SK-N-SH (cell line): Measurements from ENCODE around the gene SEC11A. TPM values are rescaled to one million over a fixed set of nuclear protein-coding genes. Genes with fewer than 3 reads are reported as not detected.

Source experiments
- CTCF ChIA-PET: fragments of 300-600, 350-600 bp; formaldehyde crosslinking; extraction: SDS; loops from one replicate; lab custom pipeline; 2021; lab: Yijun Ruan, JAX
- POLR2A ChIA-PET: fragments of 350-600 bp; sonication (Branson Sonifier 250); formaldehyde crosslinking; extraction: SDS; loops from one replicate; lab custom pipeline; 2020; ENCODE audit warnings: antibody characterized with exemption, inconsistent platforms; lab: Yijun Ruan, JAX
- DNase-seq: peaks from one replicate; pipeline ENCODE4 v3.0.0; 2012
- H2AFZ ChIP-seq: fragments of 200-600 bp; sonication (generic); 2 replicates; pipeline ENCODE4 v1.8.1; 2016; ENCODE audit warnings: antibody characterized with exemption, mild to moderate bottlenecking, low read depth
- H3F3A ChIP-seq: fragments of 200-600 bp; sonication (generic); replicated peaks from 2 replicates; pipeline ENCODE3; 2016; ENCODE audit warnings: antibody characterized with exemption, mild to moderate bottlenecking; ENCODE audit not compliant: insufficient read depth
- H3K27ac ChIP-seq, 2 experiments: fragments of 200-500 bp in 1 of 2; fragments of 200-600 bp in 1 of 2; sonication (Bioruptor generic) in 1 of 2; sonication (generic), shearing (Covaris generic) in 1 of 2; 2 replicates each; pipeline versions ENCODE4 v1.5.1 to v1.6.1; 2014 to 2016; ENCODE audit warnings: low read depth in 2 of 2, inconsistent platforms in 1 of 2, low read length in 1 of 2, mild to moderate bottlenecking in 1 of 2, mixed read lengths in 1 of 2
- H3K27me3 ChIP-seq: fragments of 200-600 bp; sonication (generic), shearing (Covaris generic); 2 replicates; pipeline ENCODE4 v1.6.1; 2016; ENCODE audit warnings: mixed run types; ENCODE audit not compliant: insufficient read depth
- H3K36me3 ChIP-seq, 2 experiments: fragments of 200-500 bp in 1 of 2; fragments of 200-600 bp in 1 of 2; sonication (Bioruptor generic) in 1 of 2; sonication (generic) in 1 of 2; replicated peaks in 1 of 2; 2 replicates each; pipeline versions ENCODE3 to v1.5.1; 2014 to 2016; ENCODE audit warnings: low read length in 1 of 2, mild to moderate bottlenecking in 1 of 2; ENCODE audit not compliant: insufficient read depth in 2 of 2, control insufficient read depth in 1 of 2
- H3K4me1 ChIP-seq, 2 experiments: fragments of 200-500 bp in 1 of 2; fragments of 200-600 bp in 1 of 2; sonication (Bioruptor generic) in 1 of 2; sonication (generic), shearing (Covaris generic) in 1 of 2; 2 replicates each; pipeline versions ENCODE4 v1.5.1 to v1.6.1; 2014 to 2016; ENCODE audit warnings: low read depth in 1 of 2, low read length in 1 of 2, mixed run types in 1 of 2; ENCODE audit not compliant: insufficient read depth in 2 of 2, control insufficient read depth in 1 of 2
- H3K4me2 ChIP-seq: fragments of 200-600 bp; sonication (generic), shearing (Covaris generic); 2 replicates; pipeline ENCODE4 v1.6.1; 2017; ENCODE audit warnings: mixed run types
- H3K4me3 ChIP-seq, 2 experiments: fragments of 200-500 bp in 1 of 2; fragments of 200-600 bp in 1 of 2; sonication (Bioruptor generic) in 1 of 2; sonication (generic), shearing (Covaris generic) in 1 of 2; 2 replicates each; pipeline versions ENCODE4 v1.5.1 to v1.8.1; 2014 to 2016; ENCODE audit warnings: low read depth in 2 of 2, inconsistent platforms in 1 of 2, low read length in 1 of 2, mild to moderate bottlenecking in 1 of 2, mixed read lengths in 1 of 2, moderate library complexity in 1 of 2
- H3K79me2 ChIP-seq: fragments of 200-600 bp; sonication (generic); 2 replicates; pipeline ENCODE4 v1.8.1; 2017; ENCODE audit warnings: mild to moderate bottlenecking; ENCODE audit not compliant: insufficient read depth
- H3K9ac ChIP-seq: fragments of 200-600 bp; sonication (generic); 2 replicates; pipeline ENCODE4 v1.6.1; 2017; ENCODE audit warnings: mixed run types
- H3K9me2 ChIP-seq: fragments of 200-600 bp; sonication (generic); 2 replicates; pipeline ENCODE4 v1.6.1; 2017; ENCODE audit warnings: mixed run types
- H3K9me3 ChIP-seq: fragments of 200-600 bp; sonication (generic); 2 replicates; pipeline ENCODE4 v1.6.1; 2017; ENCODE audit warnings: mixed run types, mild to moderate bottlenecking, moderate library complexity
- H4K20me1 ChIP-seq: fragments of 200-600 bp; sonication (generic); 2 replicates; pipeline ENCODE4 v1.6.1; 2017; ENCODE audit warnings: mild to moderate bottlenecking, mixed run types; ENCODE audit not compliant: insufficient read depth
- ELF1 ChIP-seq: IDR thresholded peaks from 2 replicates; pipeline ENCODE4 v1.4.0; 2012
- EP300 ChIP-seq, 2 experiments: IDR thresholded peaks; 2 replicates each; pipeline versions ENCODE4 v1.4.0 to v1.6.1; 2012; ENCODE audit warnings: borderline replicate concordance in 1 of 2, low read depth in 1 of 2, low read length in 1 of 2
- FOSL2 ChIP-seq: IDR thresholded peaks from 2 replicates; pipeline ENCODE4 v1.4.0; 2012; ENCODE audit warnings: low read depth, mild to moderate bottlenecking, moderate library complexity, borderline replicate concordance
- FOXJ3 ChIP-seq: sonication (generic); formaldehyde crosslinking; IDR thresholded peaks from 2 replicates; pipeline ENCODE4 v1.5.1; 2020; ENCODE audit warnings: mild to moderate bottlenecking, missing genetic modification reagents
- MXI1 ChIP-seq: IDR thresholded peaks from 2 replicates; pipeline ENCODE4 v1.6.1; 2012; ENCODE audit warnings: mild to moderate bottlenecking, low read depth, low read length, improper control_type of control experiment
- NFIC ChIP-seq: IDR thresholded peaks from 2 replicates; pipeline ENCODE4 v1.4.0; 2012; ENCODE audit warnings: borderline replicate concordance
- NRF1 ChIP-seq: IDR thresholded peaks from 2 replicates; pipeline ENCODE4 v1.6.1; 2012; ENCODE audit warnings: low read depth, mild to moderate bottlenecking, low read length
- POLR2AphosphoS5 ChIP-seq: IDR thresholded peaks from 2 replicates; pipeline ENCODE4 v1.6.1; 2012; ENCODE audit warnings: low read depth, low read length
- RAD21 ChIP-seq: IDR thresholded peaks from 2 replicates; pipeline ENCODE4 v1.6.1; 2012; ENCODE audit warnings: mild to moderate bottlenecking, low read length
- RCOR1 ChIP-seq: fragments of 150-350 bp; IDR thresholded peaks from 2 replicates; pipeline ENCODE4 v1.6.1; 2017; ENCODE audit warnings: antibody characterized with exemption, low read length
- RFX5 ChIP-seq: IDR thresholded peaks from 2 replicates; pipeline ENCODE4 v1.6.1; 2012; ENCODE audit warnings: mild to moderate bottlenecking, improper control_type of control experiment, low read length
- RXRA ChIP-seq: IDR thresholded peaks from 2 replicates; pipeline ENCODE4 v1.4.0; 2012; ENCODE audit warnings: low read depth, mild to moderate bottlenecking, borderline replicate concordance
- SIN3A ChIP-seq: IDR thresholded peaks from 2 replicates; pipeline ENCODE4 v1.6.1; 2012; ENCODE audit warnings: low read depth, mild to moderate bottlenecking, low read length, moderate library complexity, borderline replicate concordance
- SMC3 ChIP-seq: IDR thresholded peaks from 2 replicates; pipeline ENCODE4 v1.6.1; 2012; ENCODE audit warnings: low read depth, low read length, improper control_type of control experiment
- TEAD4 ChIP-seq: IDR thresholded peaks from 2 replicates; pipeline ENCODE4 v1.4.0; 2012; ENCODE audit warnings: mild to moderate bottlenecking, borderline replicate concordance; ENCODE audit not compliant: insufficient read depth
- YY1 ChIP-seq: IDR thresholded peaks from 2 replicates; pipeline ENCODE4 v1.4.0; 2012; ENCODE audit warnings: low read depth, mild to moderate bottlenecking
- WGBS: methylation state at CpG from one replicate; pipeline ENCODE4 v1.1.6; 2017; ENCODE audit warnings: low lambda C conversion rate; 5-methylcytosine and 5-hydroxymethylcytosine counted together
- polyA plus RNA-seq, 3 experiments: library from polyadenylated mRNA; depleted of rRNA; stranded (reverse); fragments of >200 nt; gene quantifications; 2 replicates each; pipeline ENCODE4 v1.2.3, GENCODE V29; 2012
- TF ChIP-seq, protein P1 (sequence below): fragments of 200-600 bp; sonication (generic); IDR thresholded peaks from 2 replicates; pipeline ENCODE4 v1.6.1; 2017; ENCODE audit warnings: antibody characterized with exemption, mild to moderate bottlenecking, moderate library complexity
- TF ChIP-seq, protein P2 (sequence below): fragments of 150-350 bp; IDR thresholded peaks from 2 replicates; pipeline ENCODE4 v1.6.1; 2017; ENCODE audit warnings: antibody characterized with exemption, low read length, low read depth, borderline replicate concordance
- TF ChIP-seq, protein P3 (sequence below): IDR thresholded peaks from 2 replicates; pipeline ENCODE4 v1.4.0; 2012; ENCODE audit warnings: low read depth

Gene SEC11A
- polyA plus RNA-seq, 1 of the 3 experiments (the other 2 are of a cell fraction) = 107 TPM

DNA sequence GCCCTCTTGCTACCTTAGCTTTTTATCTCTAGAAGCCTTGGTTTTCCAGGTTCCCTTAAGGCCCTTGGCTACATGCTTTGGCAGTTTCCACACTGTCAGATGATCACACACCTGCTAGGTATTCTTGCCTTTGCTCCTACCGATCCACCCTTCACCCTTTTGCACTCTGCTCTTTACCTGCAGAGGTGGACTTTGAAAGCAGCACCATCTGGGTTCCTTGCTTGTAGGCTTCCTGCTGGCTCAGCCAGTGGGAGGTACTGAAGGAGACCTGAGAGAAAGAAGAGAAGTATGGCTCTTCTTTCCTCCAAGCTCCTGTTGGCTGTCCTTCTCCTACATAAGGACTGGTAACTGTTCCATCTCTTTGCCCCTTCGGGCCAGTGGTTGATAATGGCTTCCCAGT, 25.2 kb upstream of the SEC11A start:
- TF ChIP-seq YY1 (no peak), RAD21 (no peak), EP300 (IDR thresholded peaks at IDR 0.05; ENCODE audit: borderline replicate concordance in 1 of 2, low read depth in 1 of 2, low read length in 1 of 2) (no peak), POLR2AphosphoS5 (no peak), ELF1 (no peak), RFX5 (no peak), SIN3A (no peak), MXI1 (no peak), FOSL2 (no peak), NRF1 (no peak), NFIC (no peak), RCOR1 (no peak), SMC3 (no peak), RXRA (no peak), FOXJ3 (CRISPR knock-in tag) (no peak), TEAD4 (no peak)
- TF ChIP-seq, protein P1, sequence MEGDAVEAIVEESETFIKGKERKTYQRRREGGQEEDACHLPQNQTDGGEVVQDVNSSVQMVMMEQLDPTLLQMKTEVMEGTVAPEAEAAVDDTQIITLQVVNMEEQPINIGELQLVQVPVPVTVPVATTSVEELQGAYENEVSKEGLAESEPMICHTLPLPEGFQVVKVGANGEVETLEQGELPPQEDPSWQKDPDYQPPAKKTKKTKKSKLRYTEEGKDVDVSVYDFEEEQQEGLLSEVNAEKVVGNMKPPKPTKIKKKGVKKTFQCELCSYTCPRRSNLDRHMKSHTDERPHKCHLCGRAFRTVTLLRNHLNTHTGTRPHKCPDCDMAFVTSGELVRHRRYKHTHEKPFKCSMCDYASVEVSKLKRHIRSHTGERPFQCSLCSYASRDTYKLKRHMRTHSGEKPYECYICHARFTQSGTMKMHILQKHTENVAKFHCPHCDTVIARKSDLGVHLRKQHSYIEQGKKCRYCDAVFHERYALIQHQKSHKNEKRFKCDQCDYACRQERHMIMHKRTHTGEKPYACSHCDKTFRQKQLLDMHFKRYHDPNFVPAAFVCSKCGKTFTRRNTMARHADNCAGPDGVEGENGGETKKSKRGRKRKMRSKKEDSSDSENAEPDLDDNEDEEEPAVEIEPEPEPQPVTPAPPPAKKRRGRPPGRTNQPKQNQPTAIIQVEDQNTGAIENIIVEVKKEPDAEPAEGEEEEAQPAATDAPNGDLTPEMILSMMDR = no peak
- TF ChIP-seq, protein P2, sequence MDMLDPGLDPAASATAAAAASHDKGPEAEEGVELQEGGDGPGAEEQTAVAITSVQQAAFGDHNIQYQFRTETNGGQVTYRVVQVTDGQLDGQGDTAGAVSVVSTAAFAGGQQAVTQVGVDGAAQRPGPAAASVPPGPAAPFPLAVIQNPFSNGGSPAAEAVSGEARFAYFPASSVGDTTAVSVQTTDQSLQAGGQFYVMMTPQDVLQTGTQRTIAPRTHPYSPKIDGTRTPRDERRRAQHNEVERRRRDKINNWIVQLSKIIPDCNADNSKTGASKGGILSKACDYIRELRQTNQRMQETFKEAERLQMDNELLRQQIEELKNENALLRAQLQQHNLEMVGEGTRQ = no peak
- TF ChIP-seq, protein P3, sequence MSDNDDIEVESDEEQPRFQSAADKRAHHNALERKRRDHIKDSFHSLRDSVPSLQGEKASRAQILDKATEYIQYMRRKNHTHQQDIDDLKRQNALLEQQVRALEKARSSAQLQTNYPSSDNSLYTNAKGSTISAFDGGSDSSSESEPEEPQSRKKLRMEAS = no peak
- no peaks in the 10 kb centered on the region for H4K20me1 ChIP-seq
- H2AFZ ChIP-seq = no peak overlapping the region
- H3K9me2 ChIP-seq = no peaks in the 10 kb centered on the region
- no peaks in the 10 kb centered on the region for H3K27me3 ChIP-seq
- no peaks in the 10 kb centered on the region for H3K9me3 ChIP-seq
- POLR2A ChIA-PET = no interaction called here
- H3K4me1 ChIP-seq = no peaks in the 10 kb centered on the region
- CTCF ChIA-PET = interaction anchor here (1.5 kb wide), 1 partner anchor 187 kb away, joined by 3 read pairs; no protein-coding TSS in a partner anchor
- no peak overlapping the region for H3K4me2 ChIP-seq
- H3K27ac ChIP-seq = no peak overlapping the region
- no peaks in the 10 kb centered on the region for H3K36me3 ChIP-seq
- no peak for DNase-seq
- H3K79me2 ChIP-seq = peaks cover 4% of the 10 kb centered on the region; the same call in 1 of the 2 replicates
- WGBS = 82% methylated on average over 2 of the region's 2 CpGs
- H3K9ac ChIP-seq = no peak overlapping the region
- H3F3A ChIP-seq = no peaks in the 10 kb centered on the region
- H3K4me3 ChIP-seq = no peak overlapping the region
